Uterus (tissue), 4 donors: ENCODE data around the gene CASP5. TPM values are rescaled to one million over a fixed set of nuclear protein-coding genes. Genes with fewer than 3 reads are reported as not detected.

Source experiments
- DNase-seq, 2 donors: peaks; one replicate each; pipeline ENCODE4 v3.0.0-alpha.2; 2019 to 2020
- H3K27ac ChIP-seq, 2 donors: fragments of 200-600 bp; sonication (generic); 1 replicate in 1 of 2; 2 replicates in 1 of 2; pipeline ENCODE4 v1.5.1; 2016 to 2018
- H3K27me3 ChIP-seq, 2 donors: fragments of 200-600 bp; sonication (generic); one replicate each; pipeline ENCODE4 v1.5.1; 2018 to 2019; ENCODE audit warnings: control low read depth in 1 of 2
- H3K36me3 ChIP-seq, 2 donors: fragments of 200-600 bp; sonication (generic); one replicate each; pipeline ENCODE4 v1.5.1; 2019; ENCODE audit warnings: control low read depth in 1 of 2
- H3K4me1 ChIP-seq, 2 donors: fragments of 200-600 bp; sonication (generic); one replicate each; pipeline ENCODE4 v1.5.1; 2018 to 2019; ENCODE audit warnings: control low read depth in 1 of 2
- H3K4me3 ChIP-seq, 2 donors: fragments of 200-600 bp; sonication (generic); 1 replicate in 1 of 2; 2 replicates in 1 of 2; pipeline ENCODE4 v1.5.1; 2018 to 2019; ENCODE audit warnings: mild to moderate bottlenecking in 1 of 2
- H3K9me3 ChIP-seq, 2 donors: fragments of 200-600 bp; sonication (generic); one replicate each; pipeline ENCODE4 v1.5.1; 2019; ENCODE audit warnings: control low read depth in 1 of 2
- POLR2A ChIP-seq, 2 donors: fragments of 450-650 bp; IDR thresholded peaks; one replicate each; pipeline ENCODE4 v1.6.1; 2016; ENCODE audit warnings: antibody characterized with exemption in 2 of 2, mild to moderate bottlenecking in 1 of 2, moderate library complexity in 1 of 2
- intact Hi-C: fragments of 100-400 bp; cut with DNase I; formaldehyde crosslinking; loops from one replicate; pipeline ENCODE4 v1.15.1; 2023; ENCODE audit warnings: low total_unique reads
- total RNA-seq, 4 donors: library from RNA; depleted of rRNA in 3 of 4; stranded (reverse); fragments of >200 nt in 3 of 4; gene quantifications; one replicate each; pipeline versions ENCODE4 v1.1.0 to v1.2.4, GENCODE V29; 2014 to 2023
- TF ChIP-seq, protein P1 (sequence below), 4 experiments: fragments of 200-600 bp in 2 of 4; fragments of 450-650 bp in 2 of 4; sonication (generic) in 2 of 4; IDR thresholded peaks; one replicate each; pipeline ENCODE4 v1.5.1; 2016 to 2019; ENCODE audit warnings: antibody characterized with exemption in 4 of 4, mild to moderate bottlenecking in 2 of 4, moderate library complexity in 1 of 4
- donor health status: DM: yes; HTN: yes; CAD: no.

CASP5 gene
- total RNA-seq, 4 donors from 2014 or later, result not detected

DNA sequence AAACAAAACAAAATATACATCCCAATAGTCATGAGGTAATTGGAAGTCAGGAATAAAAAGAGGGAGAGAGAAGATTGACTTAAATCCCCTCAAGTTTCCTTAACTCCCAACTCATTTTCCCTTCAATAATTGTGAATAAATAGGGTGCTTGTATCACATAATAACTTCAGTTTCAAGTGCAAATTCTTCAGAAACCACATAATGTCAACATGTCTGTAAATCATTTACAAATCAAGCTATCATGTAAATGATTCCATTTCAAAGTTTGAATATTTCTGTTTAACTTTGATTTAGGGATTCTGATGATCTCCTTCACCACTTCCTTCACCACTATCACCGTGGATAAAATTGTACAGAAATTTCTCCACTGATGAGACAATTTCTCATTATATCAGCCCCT lies 23.2 kb downstream of the CASP5 start:
- Histone ChIP-seq H3K4me1 (no peaks in the 10 kb centered on the region), H3K27ac (no peak overlapping the region), H3K27me3 (no peaks in the 10 kb centered on the region), H3K9me3 (no peaks in the 10 kb centered on the region), H3K36me3 (no peaks in the 10 kb centered on the region), H3K4me3 (no peak overlapping the region)
- no peak for TF ChIP-seq POLR2A (IDR thresholded peaks at IDR 0.05)
- TF ChIP-seq, protein P1, sequence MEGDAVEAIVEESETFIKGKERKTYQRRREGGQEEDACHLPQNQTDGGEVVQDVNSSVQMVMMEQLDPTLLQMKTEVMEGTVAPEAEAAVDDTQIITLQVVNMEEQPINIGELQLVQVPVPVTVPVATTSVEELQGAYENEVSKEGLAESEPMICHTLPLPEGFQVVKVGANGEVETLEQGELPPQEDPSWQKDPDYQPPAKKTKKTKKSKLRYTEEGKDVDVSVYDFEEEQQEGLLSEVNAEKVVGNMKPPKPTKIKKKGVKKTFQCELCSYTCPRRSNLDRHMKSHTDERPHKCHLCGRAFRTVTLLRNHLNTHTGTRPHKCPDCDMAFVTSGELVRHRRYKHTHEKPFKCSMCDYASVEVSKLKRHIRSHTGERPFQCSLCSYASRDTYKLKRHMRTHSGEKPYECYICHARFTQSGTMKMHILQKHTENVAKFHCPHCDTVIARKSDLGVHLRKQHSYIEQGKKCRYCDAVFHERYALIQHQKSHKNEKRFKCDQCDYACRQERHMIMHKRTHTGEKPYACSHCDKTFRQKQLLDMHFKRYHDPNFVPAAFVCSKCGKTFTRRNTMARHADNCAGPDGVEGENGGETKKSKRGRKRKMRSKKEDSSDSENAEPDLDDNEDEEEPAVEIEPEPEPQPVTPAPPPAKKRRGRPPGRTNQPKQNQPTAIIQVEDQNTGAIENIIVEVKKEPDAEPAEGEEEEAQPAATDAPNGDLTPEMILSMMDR (IDR thresholded peaks at IDR 0.05), result no peak
- intact Hi-C loops, result no loop called here
- no peak for DNase-seq

- DNase-seq, result no peak
- Histone ChIP-seq H3K27ac (no peak overlapping the region), H3K9me3 (no peaks in the 10 kb centered on the region), H3K27me3 (no peaks in the 10 kb centered on the region), H3K4me1 (no peaks in the 10 kb centered on the region), H3K36me3 (no peaks in the 10 kb centered on the region), H3K4me3 (no peak overlapping the region)
- intact Hi-C loops, result no loop called here
- TF ChIP-seq, protein P1 (IDR thresholded peaks at IDR 0.05), result no peak
- TF ChIP-seq POLR2A (IDR thresholded peaks at IDR 0.05), result no peak
Measured at GRCh38 chr11:104997288-104997687, 25.7 kb downstream of the CASP5 start.

- DNase-seq, result no peak
- no peaks in the 10 kb centered on the region for H3K36me3 ChIP-seq
- intact Hi-C loops, result no loop called here
- TF ChIP-seq, protein P1 (IDR thresholded peaks at IDR 0.05), result no peak
- no peak for TF ChIP-seq POLR2A (IDR thresholded peaks at IDR 0.05)
- H3K27me3 ChIP-seq, result no peaks in the 10 kb centered on the region
- H3K4me1 ChIP-seq, result no peaks in the 10 kb centered on the region
- H3K27ac ChIP-seq, result no peak overlapping the region
- H3K9me3 ChIP-seq, result no peaks in the 10 kb centered on the region
- H3K4me3 ChIP-seq, result no peak overlapping the region
Measured at GRCh38 chr11:104995001-104995408, 28.0 kb downstream of the CASP5 start.

GRCh38 chr11:104992781-104993180 lies 30.2 kb downstream of the CASP5 start:
- no peak overlapping the region for H3K4me3 ChIP-seq
- no peaks in the 10 kb centered on the region for H3K36me3 ChIP-seq
- H3K4me1 ChIP-seq, result no peaks in the 10 kb centered on the region
- H3K9me3 ChIP-seq, result no peaks in the 10 kb centered on the region
- TF ChIP-seq, protein P1 (IDR thresholded peaks at IDR 0.05), result no peak
- no peak for TF ChIP-seq POLR2A (IDR thresholded peaks at IDR 0.05)
- H3K27me3 ChIP-seq, result no peaks in the 10 kb centered on the region
- intact Hi-C loops, result no loop called here
- H3K27ac ChIP-seq, result no peak overlapping the region
- DNase-seq, result no peak

DNA sequence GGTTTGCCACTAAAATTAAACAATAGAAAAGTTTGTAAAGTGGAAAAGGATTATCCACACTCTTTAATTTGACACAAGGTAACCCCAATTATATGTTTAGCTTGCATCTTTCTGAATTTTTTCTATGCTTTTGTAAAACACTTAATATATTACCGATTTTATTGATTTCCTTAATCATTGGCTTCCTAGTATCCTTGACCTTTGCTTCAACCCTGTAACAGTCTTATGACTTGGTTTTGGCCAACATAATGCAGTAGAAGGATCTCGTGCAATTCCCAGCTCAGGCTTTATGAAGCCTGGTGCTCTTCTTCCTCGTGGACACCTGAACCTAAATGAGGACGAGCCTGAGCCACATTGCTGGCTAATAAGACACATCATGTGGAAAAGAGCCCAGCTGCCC lies 31.0 kb downstream of the CASP5 start:
- Histone ChIP-seq H3K4me1 (no peaks in the 10 kb centered on the region), H3K4me3 (no peak overlapping the region), H3K27ac (no peak overlapping the region), H3K9me3 (no peaks in the 10 kb centered on the region), H3K27me3 (no peaks in the 10 kb centered on the region), H3K36me3 (no peaks in the 10 kb centered on the region)
- intact Hi-C loops, result no loop called here
- no peak for TF ChIP-seq POLR2A (IDR thresholded peaks at IDR 0.05)
- TF ChIP-seq, protein P1 (IDR thresholded peaks at IDR 0.05), result no peak
- DNase-seq, result no peak
